Astrocyte of the spinal cord (primary cell): ENCODE data around the gene PDXP.

Experiments used
- DNase-seq: peaks from one replicate; pipeline ENCODE4 v3.0.0; 2011; ENCODE audit warnings: low read depth, low spot score
- H3K4me3 ChIP-seq: 2 replicates; pipeline ENCODE4 v1.5.1; 2011; ENCODE audit warnings: low read depth, mild to moderate bottlenecking, low read length, moderate library complexity
- CTCF ChIP-seq: IDR thresholded peaks from 2 replicates; pipeline ENCODE4 v1.5.1; 2012; ENCODE audit warnings: low read depth, mild to moderate bottlenecking, low read length, inconsistent platforms
- in situ Hi-C: cut with HindIII; loops from 2 replicates; pipeline ENCODE4 v1.10.0; 2017; ENCODE audit warnings: low sequenced_read_pairs

PDXP gene

GRCh38 chr22:37639070-37639760 lies 19.3 kb upstream of the PDXP start, which contains the start of gene SH3BP1:
Gene SH3BP1 (plus strand): TSS chr22:37639669. CDS start chr22:37639788, 119 bp downstream.
- in situ Hi-C loops, result no loop called here
- H3K4me3 ChIP-seq, result peak within 1 kb of the TSS; percentile 60
- no peak for DNase-seq

GRCh38 chr22:37639771-37640590 lies 18.5 kb upstream of the PDXP start:
- in situ Hi-C loops, result no loop called here
- no peak for TF ChIP-seq CTCF
- H3K4me3 ChIP-seq, result peak overlapping the region; percentile 60
- DNase-seq, result no peak

More at GRCh38 chr22:37639070-37639760, 19.3 kb upstream of the PDXP start, which contains the start of gene SH3BP1:
- no peak for TF ChIP-seq CTCF

- DNase-seq, result no peak
- TF ChIP-seq CTCF, result no peak
- peak overlapping the region; percentile 60 for H3K4me3 ChIP-seq
- in situ Hi-C loops, result no loop called here
These were observed 17.6 kb upstream of the PDXP start for GRCh38 chr22:37640591-37641560.

- DNase-seq, result no peak
- in situ Hi-C loops, result no loop called here
- TF ChIP-seq CTCF, result no peak
- H3K4me3 ChIP-seq, result no peak overlapping the region
These were observed 17.0 kb upstream of the PDXP start for GRCh38 chr22:37641561-37641949.

GRCh38 chr22:37643225-37643847 lies 15.2 kb upstream of the PDXP start:
- no peak overlapping the region for H3K4me3 ChIP-seq
- DNase-seq, result peak; percentile 62
- TF ChIP-seq CTCF, result peak; percentile 97
- in situ Hi-C loops, result no loop called here
